ENCODE results near the gene TENT4A.

The TENT4A gene

GRCh38 chr5:6752782-6753181, 39.5 kb downstream of the TENT4A start:
- no peak for DNase-seq (ENCODE audit: low read depth)

DNA sequence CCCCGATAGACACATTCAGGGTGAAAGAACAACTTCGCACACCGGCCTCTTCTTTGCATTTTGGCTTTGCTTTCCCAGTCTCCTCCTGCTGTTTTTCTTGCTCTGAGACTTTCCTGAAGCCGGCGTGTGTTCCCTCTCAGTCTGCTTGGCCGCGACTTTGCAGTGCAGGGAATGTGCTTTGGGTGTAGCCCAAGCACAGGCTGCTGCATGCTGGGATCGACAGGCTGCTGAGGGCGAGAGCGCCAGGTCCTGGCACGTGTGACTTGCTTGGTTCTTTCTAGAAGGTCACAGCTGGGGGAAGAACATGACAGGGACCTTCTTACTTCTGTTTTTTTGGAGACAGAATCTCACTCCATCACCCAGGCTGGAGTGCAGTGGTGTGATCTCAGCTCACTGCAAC, 40.6 kb downstream of the TENT4A start:
- DNase-seq (ENCODE audit: low read depth) = no peak

GRCh38 chr5:6754766-6755165, 41.5 kb downstream of the TENT4A start:
- DNase-seq (ENCODE audit: low read depth) = no peak

- no peak for DNase-seq (ENCODE audit: low read depth)
Observed at GRCh38 chr5:6755519-6755918, 42.3 kb downstream of the TENT4A start.

- DNase-seq (ENCODE audit: low read depth) = no peak
Observed at GRCh38 chr5:6755941-6756340, 42.7 kb downstream of the TENT4A start.

GRCh38 chr5:6757414-6757969, 44.3 kb downstream of the TENT4A start:
- DNase-seq (ENCODE audit: low read depth) = no peak

DNA sequence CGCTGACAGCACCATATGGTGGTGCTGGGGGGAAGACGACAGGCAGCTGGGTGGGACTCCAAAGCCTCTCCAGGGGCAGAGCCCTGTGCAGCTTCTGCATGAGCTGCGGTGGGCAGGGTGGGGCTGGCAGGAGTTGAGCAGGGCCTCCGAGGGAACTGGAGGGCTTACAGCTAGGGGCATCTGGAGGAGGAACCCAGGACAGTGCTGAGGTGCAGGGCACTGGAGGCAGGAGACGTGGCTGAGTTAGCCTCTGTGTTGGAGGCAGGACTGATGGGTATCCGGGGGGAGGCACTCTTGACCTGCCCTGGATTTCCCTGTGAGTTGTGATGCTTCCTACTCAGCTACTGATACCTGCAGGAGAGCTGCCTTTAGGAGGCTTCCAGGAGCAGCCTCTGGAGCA, 45.0 kb downstream of the TENT4A start:
- no peak for DNase-seq (ENCODE audit: low read depth)

DNA sequence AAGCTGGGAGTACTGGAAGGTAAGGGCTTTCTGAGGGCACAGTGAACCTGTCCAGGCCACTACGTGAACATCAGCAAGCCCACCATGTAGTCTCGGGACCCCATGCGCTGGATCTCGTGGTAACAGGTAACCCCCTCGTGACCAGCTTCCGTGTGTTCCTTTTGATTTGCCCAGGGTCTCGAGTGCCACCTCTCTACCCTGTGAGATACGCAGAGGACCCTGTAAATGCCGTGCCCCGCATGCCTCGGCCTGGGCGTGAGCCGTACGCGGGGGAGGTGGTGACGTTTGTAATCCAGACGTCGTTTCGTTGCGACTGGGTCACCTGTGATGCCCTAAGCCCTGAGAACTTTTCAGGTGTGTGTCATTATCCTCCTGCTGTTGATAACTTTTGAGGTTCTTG, 45.5 kb downstream of the TENT4A start:
- DNase-seq (ENCODE audit: low read depth) = no peak

DNA sequence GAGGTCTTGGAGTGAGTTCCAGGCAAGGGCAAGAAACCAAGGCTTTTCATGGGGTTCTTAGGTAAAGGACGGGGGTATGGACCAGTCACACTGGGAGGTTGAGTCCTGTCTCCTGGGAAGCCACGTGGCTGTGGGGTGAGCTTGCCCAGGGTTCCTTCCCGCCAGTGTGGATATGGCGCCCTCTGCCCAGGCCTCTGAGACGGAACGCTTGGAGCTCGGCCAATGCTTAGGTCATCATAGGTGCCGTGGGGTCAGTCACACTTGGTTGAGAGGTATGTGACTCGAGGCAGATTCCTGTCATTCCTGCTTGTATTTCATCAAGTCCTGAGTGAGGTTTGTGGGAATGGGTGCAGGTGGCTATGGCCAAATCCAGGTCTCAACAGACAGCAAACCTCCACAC, 46.2 kb downstream of the TENT4A start:
- DNase-seq (ENCODE audit: low read depth) = no peak

DNA sequence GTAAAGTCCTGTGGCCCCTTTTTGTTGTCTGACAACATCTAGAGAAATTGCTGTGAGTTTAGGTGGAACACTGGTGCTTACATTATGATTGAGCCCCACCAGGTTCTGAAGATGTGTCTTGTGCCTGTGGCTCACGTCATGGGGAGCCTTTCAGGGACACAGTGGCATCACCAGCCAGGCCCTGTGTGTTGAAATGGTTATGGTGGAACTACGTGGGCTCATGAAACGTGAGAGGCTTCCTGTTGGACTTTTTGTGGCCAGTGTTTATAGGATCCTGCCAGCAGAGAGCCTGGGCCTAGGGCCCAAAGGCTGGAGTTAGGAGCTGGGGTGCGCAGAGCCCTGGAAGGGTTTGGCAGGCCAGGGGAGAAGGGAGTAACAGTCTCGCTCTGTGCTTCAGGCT, 46.8 kb downstream of the TENT4A start:
- DNase-seq (ENCODE audit: low read depth) = no peak

DNA sequence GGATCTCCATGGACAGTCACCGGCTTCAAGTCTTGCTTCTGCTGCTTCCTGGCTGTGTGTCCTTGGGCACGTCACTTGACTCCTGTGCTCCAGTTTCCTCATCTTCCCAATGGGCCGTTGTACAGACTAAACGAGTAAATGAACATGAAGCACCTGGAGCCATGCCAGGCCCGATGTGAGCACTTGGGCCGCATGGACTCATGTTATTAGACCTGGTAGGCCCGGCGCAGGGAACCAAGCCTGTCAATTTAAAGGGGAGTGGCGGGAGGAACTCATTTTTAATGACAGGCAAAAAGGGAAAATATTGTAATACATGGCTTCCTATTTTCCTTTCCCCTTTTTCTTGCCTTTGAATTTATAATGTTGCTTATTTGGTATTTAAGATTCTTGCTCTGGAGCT, 47.5 kb downstream of the TENT4A start:
- DNase-seq (ENCODE audit: low read depth) = no peak

GRCh38 chr5:6761333-6761732, 48.1 kb downstream of the TENT4A start:
- DNase-seq (ENCODE audit: low read depth) = no peak

- no peak for DNase-seq (ENCODE audit: low read depth)
Observed at GRCh38 chr5:6762116-6762515, 48.9 kb downstream of the TENT4A start.

GRCh38 chr5:6762697-6763096, 49.5 kb downstream of the TENT4A start:
- no peak for DNase-seq (ENCODE audit: low read depth)

DNA sequence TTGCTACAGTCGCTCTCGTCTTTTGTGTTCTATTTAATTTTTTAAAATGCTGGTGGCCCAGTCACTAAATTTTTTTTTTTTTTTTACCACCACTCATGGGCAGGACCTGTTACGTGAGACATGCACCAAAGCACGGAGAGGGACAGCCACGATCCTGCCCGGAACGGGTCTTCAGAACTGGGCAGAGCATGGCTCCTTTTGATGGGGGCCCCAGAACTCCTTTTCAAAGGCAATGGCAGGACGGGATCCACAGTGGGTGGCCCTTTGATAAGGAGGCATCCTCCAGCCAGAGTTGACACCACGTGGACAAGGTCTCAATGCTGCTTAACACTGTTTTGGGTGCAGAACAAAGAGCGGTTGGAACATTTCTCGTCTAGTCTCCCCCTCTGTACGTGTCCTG, 50.0 kb downstream of the TENT4A start:
- DNase-seq (ENCODE audit: low read depth) = no peak

DNA sequence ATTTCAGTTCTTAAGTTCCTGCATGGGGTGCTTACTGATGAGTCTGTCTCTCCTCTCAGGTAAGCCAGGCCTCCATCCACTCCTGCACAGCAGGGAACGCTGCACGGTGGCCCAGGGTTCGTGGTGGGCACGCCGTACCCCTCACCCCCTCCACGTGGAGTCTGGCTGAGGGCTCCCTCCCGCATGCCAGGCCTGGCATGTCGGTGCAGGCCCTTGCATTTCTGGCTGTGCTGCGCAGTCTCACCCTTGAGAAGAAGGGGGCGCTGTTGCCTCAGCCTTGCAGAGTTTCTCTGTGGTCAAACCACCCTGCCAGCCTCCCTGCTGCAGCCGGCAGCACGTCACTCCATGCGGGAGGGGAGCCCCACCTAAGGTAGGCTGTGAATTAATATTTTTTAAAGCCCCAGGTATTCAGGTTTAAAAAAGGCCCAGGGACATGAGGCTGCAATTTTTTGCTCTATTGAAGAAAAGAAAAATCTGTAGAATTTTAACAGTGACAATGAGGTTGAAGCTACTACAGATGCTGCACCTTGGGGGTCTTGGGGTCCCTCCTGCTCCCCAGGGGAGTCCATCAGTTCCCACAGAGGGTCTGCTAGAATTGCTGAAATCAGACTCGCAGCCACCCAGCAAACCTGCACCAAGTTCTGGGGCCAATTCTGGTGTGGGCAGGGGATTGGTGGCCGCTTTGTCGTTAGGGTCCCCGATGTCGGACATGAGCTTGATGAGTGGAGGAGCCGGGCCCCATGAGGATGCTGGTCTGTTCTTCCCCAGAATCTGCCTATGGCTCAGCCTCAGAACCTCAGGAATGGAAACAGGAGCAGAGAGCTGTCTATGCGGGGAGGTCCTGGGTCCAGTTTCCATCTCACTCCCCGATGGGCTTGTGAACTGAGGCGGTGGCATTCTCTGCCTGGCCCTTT, 52.6 kb downstream of the TENT4A start:
- peak; percentile 69 for DNase-seq (ENCODE audit: low read depth)

- DNase-seq (ENCODE audit: low read depth) = peak; percentile 41
Observed at GRCh38 chr5:6766604-6767093, 53.4 kb downstream of the TENT4A start.

- no peak for DNase-seq (ENCODE audit: low read depth)
Observed at GRCh38 chr5:6767481-6768063, 54.3 kb downstream of the TENT4A start.

GRCh38 chr5:6768590-6769230, 55.5 kb downstream of the TENT4A start:
- no peak for DNase-seq (ENCODE audit: low read depth)

GRCh38 chr5:6770826-6771607, 57.8 kb downstream of the TENT4A start:
- no peak for DNase-seq (ENCODE audit: low read depth)

GRCh38 chr5:6772886-6773285, 59.7 kb downstream of the TENT4A start:
- DNase-seq (ENCODE audit: low read depth) = no peak
